HG03108 (cell line): ENCODE data around the gene EIF3I.
A peak's percentile ranks its signal among the peaks of the same experiment; 100 is the strongest.

ENCODE experiments used
- ATAC-seq: cut with Tn5 transposase; IDR thresholded peaks from one replicate; pipeline ENCODE4 v1.9.1; 2021; ENCODE audit warnings: moderate library complexity; ENCODE audit not compliant: unreplicated experiment

The EIF3I gene

DNA sequence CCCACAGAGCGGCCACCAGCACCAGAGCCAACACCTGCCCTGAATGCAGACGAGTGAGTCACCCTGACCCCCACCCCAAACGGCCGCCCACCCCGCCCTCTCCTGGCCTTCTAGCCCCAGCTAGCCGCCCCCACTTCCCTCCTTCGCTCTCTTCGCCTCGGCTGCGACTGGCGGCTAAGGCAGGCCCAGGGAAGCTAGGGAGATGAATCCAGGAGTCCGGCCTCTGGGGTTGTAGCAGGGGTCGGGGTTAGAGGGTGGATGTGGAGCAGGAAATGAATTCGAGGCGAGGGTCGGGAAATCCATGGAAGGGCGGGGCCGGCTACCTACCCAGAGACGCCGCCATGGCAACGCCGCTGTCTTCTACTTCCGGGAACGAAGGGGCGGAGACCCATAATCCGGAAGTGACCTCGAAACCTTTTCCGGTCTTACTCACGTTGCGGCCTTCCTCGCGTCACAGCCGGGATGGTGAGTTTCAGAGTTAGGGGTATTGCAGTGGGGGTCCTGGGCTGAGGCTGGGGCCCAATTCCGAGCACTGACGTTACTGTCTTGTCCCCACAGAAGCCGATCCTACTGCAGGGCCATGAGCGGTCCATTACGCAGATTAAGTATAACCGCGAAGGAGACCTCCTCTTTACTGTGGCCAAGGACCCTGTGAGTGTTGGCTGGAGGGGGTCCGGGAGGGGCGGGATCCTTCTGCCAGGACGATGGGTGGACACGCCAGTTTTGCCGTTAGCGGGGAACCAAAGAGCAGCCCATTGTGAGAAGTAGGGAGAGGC lies at the start of gene EIF3I, which contains the start of gene TMEM234:
EIF3I (plus strand) TSS at position 428 of the 776 bp plus-strand sequence; CDS start at position 463, 35 bp downstream.
TMEM234 (minus strand) TSS at position 374 of the 776 bp plus-strand sequence; CDS start at position 343, 31 bp downstream.
- ATAC-seq, result peak; percentile 88

DNA sequence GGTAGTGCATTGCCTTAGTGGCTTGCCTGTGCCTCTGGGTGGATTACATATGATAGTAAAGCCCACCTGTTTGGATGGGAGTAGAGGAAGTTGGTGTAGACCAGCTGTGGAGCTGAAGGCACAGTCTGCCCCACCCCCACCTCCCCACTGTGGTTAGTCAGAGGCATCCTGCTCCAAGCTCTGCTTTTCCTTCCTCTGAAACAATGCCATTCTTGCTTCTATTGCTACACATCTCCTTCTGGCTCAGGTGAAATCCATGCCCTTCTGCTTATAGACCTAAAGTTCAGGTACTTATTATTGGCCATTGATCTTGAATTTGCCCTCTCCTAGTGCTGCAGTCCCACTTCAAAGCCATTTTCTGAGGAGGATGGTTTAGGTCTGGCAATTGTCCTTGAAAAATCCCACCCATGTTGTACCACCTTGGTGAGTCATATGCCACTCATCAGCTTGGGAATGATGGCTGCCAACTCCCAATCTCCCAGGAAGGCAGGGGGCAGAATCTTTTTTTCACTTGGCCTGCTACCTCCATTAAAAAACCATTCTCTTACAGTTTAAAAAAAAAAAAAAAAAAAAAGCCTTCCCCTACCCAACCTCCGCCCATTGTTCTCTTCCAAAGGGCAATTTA lies 49.5 kb upstream of the EIF3I start:
- no peak for ATAC-seq

DNA sequence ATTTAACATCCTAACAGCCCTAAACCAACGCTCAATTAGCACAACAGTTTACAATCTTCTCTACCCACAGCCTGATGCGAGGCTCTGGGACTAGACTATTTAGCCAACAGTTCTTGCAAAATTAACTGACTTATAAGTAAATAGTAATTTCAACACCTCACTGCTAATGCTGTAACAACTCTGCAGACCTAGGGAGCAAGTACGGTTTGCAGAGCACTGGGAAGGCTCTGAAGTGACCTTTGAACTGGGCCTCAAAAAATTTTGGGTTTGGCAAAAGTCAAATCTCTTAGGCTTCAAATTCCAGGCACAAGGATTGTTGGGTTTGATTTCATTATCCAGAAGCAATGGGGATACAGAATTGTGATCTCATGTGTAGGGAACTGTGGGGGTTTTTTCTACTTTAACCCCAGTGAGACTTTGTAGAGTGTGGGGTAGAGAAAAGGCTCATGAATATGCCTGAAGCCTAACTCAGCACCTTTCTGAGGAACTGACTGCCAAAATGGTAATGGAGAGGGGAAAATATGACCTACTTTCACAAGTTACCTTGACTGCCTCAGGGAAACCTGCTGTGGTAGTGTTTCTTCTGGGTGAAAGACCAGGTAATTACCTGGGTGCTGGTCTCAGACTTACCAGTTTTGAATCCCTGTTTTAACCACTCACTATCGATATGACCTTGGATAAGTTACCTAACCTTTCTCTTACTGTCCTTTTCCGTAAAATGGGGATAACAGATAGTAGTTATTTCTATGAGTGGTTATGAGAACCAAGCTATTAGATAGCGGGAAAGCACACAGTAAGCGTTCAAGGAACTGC lies 43.6 kb upstream of the EIF3I start:
- no peak for ATAC-seq

DNA sequence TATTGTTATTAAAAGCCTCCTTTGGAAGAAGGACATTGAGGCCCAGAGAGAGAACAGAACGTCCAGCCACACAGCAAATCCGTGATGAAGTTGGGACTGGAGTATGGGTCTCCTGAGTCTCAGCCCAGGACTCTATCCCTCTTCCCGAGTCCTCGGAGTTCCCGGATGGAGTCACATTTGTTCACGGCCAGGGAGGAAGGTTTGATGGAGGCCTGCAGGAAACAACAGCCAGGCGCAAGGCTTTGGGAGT lies 43.1 kb upstream of the EIF3I start:
- ATAC-seq, result no peak

GRCh38 chr1:32179443-32180185 lies 42.6 kb upstream of the EIF3I start, which contains the start of gene TXLNA:
TXLNA (plus strand) TSS chr1:32179675; CDS start chr1:32180346, 671 bp downstream.
- ATAC-seq, result peak; percentile 87

DNA sequence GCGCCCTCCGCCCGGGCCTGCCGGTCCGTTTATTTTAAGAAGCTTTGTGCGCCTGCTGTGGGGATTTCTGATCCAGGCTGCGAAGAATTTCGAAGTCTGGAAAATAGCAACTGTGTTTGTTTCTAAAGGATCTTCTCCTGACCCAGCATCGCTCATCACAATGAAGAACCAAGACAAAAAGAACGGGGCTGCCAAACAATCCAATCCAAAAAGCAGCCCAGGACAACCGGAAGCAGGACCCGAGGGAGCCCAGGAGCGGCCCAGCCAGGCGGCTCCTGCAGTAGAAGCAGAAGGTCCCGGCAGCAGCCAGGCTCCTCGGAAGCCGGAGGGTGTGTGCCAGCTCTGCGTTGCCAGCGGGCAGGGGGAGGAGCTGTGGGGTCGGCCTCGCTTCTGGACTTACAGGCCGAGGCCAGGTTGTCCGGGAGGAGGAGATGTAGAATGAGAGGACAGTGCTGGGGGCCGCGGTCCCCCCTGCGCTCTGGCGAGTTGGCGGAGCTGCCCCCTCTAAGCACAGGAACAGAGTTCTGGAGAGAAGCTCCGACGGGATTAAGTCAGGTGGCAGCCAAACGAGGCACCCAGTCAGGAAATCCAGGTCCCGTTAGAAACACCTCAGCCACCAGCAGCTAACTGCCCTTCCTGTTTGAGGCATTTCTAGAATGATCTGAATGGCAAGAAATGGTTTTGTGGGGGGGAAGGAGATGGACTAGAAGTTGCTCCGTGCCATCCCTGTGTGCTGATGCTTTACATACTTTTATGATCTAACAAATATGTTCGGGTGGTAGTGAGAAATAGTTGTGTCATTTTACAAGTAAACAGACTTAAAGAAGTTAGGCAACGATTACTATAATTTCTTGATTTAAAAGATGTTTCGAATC lies 41.8 kb upstream of the EIF3I start:
- no peak for ATAC-seq

GRCh38 chr1:32181065-32181464 lies 41.1 kb upstream of the EIF3I start:
- ATAC-seq, result no peak

- no peak for ATAC-seq
Observed at GRCh38 chr1:32181563-32181962, 40.6 kb upstream of the EIF3I start.

GRCh38 chr1:32182060-32182459 lies 40.1 kb upstream of the EIF3I start:
- ATAC-seq, result no peak

GRCh38 chr1:32184650-32185049 lies 37.6 kb upstream of the EIF3I start:
- no peak for ATAC-seq

DNA sequence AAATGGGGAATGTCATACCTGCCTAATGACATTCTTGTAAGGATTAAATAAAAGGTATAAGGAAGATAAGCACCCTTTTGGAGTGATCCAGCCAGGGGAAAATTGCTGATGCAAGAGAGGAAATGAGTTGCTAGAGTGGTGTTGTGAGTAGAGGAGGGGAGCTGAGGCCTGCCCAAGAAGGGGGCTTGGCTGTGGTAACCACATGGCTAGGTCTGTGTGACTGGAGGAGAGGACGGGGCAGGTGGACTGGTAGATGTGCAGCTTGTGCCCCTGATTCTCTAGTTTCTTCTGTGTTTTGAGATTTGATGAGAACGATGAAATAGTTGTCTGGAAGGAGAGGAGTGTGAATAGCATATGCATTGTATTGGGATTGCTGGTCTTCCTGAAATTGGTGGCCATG lies 36.1 kb upstream of the EIF3I start:
- no peak for ATAC-seq

- ATAC-seq, result no peak
Observed at GRCh38 chr1:32186491-32186890, 35.7 kb upstream of the EIF3I start.

DNA sequence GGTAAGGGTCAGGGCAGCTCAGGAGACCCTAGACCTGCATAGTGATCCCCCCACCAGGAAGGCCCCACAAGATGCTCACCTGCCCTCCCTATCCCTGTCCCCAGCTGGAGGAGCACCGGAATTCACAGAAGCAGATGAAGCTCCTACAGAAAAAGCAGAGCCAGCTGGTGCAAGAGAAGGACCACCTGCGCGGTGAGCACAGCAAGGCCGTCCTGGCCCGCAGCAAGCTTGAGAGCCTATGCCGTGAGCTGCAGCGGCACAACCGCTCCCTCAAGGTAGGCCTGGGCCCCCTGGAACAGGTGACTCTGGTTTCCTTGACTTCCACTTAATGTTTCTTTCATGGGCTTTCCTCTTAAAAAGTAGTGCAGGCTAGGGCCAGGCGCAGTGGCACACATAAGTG lies 34.4 kb upstream of the EIF3I start:
- no peak for ATAC-seq

DNA sequence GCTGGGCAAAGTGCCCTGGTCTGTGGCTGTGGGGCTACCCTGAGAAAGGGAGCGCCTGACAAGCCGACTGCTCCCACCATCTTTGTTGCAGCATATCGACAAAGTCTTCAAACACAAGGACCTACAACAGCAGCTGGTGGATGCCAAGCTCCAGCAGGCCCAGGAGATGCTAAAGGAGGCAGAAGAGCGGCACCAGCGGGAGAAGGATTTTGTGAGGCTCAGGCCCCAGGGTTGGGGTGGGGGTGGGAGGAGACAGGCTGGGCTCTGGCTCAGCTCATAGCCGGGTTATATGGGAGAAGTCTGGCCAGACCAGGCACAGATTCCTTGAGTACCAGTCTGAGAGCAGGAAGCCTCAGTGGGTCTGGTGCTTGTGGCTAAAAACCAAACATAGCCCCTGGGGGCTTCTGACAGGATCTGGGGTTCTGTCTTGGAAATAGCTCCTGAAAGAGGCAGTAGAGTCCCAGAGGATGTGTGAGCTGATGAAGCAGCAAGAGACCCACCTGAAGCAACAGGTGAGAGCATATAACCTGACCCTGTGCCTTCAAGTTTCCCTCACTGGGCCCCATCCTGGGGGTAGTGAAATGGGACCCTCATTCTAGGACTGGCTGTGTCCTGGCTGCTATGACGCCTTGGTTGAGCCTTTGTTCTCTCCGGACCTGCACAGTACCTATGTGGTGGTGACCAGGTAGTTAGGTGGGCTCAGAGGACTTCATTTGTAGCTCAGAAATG lies 29.8 kb upstream of the EIF3I start:
- no peak for ATAC-seq

DNA sequence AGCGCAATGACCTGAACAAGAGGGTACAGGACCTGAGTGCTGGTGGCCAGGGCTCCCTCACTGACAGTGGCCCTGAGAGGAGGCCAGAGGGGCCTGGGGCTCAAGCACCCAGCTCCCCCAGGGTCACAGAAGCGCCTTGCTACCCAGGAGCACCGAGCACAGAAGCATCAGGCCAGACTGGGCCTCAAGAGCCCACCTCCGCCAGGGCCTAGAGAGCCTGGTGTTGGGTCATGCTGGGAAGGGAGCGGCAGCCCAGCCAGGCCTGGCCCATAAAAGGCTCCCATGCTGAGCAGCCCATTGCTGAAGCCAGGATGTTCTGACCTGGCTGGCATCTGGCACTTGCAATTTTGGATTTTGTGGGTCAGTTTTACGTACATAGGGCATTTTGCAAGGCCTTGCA lies 27.2 kb upstream of the EIF3I start:
- no peak for ATAC-seq

GRCh38 chr1:32195531-32195930 lies 26.7 kb upstream of the EIF3I start:
- ATAC-seq, result no peak

DNA sequence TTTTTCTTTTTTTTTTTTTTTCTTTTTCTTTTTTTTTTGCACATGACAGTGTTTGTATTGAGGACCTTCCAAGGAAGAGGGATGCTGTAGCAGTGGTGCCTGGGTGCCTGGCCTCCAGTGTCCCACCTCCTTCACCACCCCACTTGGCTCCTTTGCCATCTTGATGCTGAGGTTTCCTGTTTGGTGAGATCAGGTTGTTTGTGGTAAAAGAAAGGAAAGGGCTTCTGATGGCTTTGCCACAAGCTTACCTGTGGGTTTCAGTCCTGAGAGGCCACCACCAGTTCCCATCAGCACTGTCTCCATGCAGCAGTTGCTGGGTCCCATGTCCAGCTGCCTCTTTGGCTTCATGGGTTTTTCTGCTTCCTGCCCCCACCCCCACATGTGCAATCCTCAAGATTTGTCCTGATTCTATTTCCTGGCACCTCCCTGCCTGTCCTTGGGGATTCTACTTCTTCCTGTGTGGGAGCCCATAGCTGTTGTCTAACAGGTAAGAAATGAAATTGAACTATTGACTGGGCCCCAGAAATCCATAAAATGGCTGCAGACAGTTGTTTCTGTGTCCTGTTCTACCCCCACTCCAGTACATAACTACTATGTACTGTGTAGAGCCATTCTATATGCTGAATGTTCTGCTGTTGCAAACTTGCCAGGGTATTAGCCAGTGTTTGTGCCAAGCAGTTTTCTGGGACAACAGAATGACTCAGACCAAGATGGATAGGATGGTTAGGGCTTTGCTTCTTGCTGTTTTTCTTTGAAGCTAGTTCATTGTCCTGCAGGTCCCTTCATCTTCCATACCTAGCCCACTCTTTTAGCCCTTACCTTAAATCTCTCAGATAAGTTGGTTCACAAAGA lies 26.0 kb upstream of the EIF3I start:
- ATAC-seq, result no peak

DNA sequence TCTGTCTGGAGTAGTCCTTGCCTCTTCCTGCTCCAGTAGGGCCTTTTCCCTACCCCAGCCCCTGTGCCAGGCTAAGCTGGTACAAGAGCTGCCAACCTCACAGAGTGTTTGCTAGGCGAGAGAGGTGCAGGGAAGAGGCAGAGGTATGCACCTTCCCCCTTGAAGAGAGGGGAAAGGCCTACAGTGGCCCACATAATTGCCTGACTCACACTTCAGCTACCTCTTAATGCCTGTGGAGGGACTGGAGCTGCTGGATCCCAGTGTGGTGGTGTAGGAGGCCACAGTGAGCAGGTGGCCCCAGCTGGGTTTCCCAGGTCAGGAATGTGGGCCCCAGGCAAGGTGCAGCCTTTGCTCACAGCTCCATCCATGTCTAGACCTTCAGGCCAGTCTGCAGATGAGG lies 25.1 kb upstream of the EIF3I start:
- ATAC-seq, result no peak

- no peak for ATAC-seq
Observed at GRCh38 chr1:32197837-32198236, 24.4 kb upstream of the EIF3I start.
